Activated CD8-positive, alpha-beta memory T cell treated with anti-CD3 and anti-CD28 coated beads, Interleukin-2, amount 10 ng/mL, durations not matched to agents 7 days and 5 days (primary cell): ENCODE measurements around the gene CNIH3. TPM values are rescaled to one million over a fixed set of nuclear protein-coding genes. Genes with fewer than 3 reads are reported as not detected.
"Not testable (repeated sequence)": the region's sequence is repeated elsewhere in the genome, so short reads cannot be mapped to it uniquely, and the experiment has no call there.

Experiments
- ATAC-seq: fragments of 150-1000 bp; cut with Tn5 transposase; one replicate; pipeline ENCODE4 v1.10.0; 2021; ENCODE audit warnings: moderate library complexity
- CTCF ChIA-PET: fragments of 350-600 bp; sonication (Branson Sonifier 250); formaldehyde crosslinking; loops from one replicate; lab custom pipeline; 2021; ENCODE audit warnings: antibody characterized with exemption; lab: Charles Lee
- DNase-seq: peaks from one replicate; pipeline ENCODE4 v3.0.0-alpha.2; 2020
- H3K27ac Mint-ChIP-seq: one replicate; pipeline ENCODE4 v1.8.0; 2021; ENCODE audit warnings: mild to moderate bottlenecking, mixed read lengths
- H3K27me3 Mint-ChIP-seq: one replicate; pipeline ENCODE4 v1.8.0; 2021; ENCODE audit warnings: mixed read lengths
- H3K36me3 Mint-ChIP-seq: one replicate; pipeline ENCODE4 v1.8.0; 2021; ENCODE audit warnings: mild to moderate bottlenecking, mixed read lengths
- H3K4me1 Mint-ChIP-seq: one replicate; pipeline ENCODE4 v1.8.0; 2021; ENCODE audit warnings: mixed read lengths
- H3K4me3 Mint-ChIP-seq: one replicate; pipeline ENCODE4 v1.8.0; 2021; ENCODE audit warnings: mild to moderate bottlenecking, moderate library complexity, mixed read lengths
- H3K9me3 Mint-ChIP-seq: one replicate; pipeline ENCODE4 v1.8.0; 2022; ENCODE audit warnings: low read depth, mixed read lengths
- total RNA-seq, 2 experiments: library from RNA; stranded (reverse); gene quantifications; one replicate each; pipeline ENCODE4 v1.2.3, GENCODE V29; 2021

The CNIH3 gene
- total RNA-seq, 2 experiments from 2014 or later, result 1.1 to 3.6 TPM

DNA sequence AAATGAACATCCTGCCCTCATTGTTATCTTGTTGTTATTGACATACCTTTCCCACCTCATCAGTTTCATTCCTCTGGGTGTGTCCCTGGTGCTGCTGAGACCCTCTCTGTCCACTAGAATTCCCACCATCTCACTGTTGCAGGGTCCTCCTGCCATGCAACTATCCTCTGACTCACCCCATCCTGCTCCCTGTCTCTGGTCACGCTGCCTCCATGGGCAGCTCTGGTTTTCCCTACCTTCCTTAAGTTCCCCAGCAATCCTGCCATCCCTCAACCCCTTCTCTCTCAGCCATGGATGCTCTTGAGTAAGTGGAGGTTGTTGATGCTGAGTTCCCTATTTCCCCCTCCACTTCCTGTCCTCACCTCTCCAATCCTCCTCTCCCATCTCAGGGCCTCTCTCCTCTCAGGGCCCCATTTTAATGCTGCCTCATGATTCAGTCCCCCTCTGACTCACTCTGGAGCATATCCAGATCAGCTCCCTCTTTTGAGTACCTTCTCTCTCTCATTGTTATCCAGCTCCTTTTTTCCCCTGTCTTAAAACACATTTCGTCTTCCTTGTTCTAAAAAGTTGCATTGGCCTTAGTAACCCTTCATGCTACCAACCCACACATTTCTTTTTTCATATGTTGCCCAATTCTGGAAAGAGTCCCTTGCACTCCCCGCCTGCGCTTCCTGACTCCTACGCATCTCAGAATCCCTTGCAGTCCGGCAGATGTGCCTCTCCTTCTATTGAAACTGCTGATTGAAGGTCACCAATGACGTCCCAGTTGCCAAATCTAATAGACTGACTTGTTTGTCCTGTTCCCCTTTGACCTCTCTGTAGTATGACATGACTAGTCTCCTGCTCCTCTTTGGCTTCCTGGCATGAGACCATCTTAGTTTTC lies 92.0 kb downstream of the CNIH3 start:
- Mint-ChIP-seq H3K27me3 (peaks cover 11% of the 10 kb centered on the region), H3K9me3 (no peaks in the 10 kb centered on the region), H3K4me1 (no peaks in the 10 kb centered on the region), H3K27ac (no peak overlapping the region), H3K4me3 (no peak overlapping the region), H3K36me3 (no peaks in the 10 kb centered on the region)
- CTCF ChIA-PET, result no interaction called here
- ATAC-seq (no peak), DNase-seq (no peak)

DNA sequence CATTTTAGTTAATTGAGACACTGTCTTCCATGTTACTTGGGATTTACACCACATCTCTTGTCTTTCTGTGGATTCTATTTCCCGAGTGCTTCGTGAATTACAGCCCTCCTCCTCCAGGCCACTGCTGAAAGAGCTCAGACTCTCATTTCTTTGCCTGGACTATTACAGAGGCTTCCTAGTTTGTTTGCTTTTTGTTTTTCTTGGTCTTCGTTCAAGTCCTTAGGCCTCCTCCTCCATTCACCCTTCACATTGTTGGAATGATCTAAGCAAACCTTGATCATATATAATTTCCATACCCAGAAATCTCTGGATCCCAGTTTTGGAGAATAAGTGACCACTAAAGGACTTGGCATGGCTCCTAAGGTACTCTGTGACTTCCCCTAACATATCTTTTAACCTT lies 94.1 kb downstream of the CNIH3 start:
- CTCF ChIA-PET, result no interaction called here
- Mint-ChIP-seq H3K4me1 (no peaks in the 10 kb centered on the region), H3K4me3 (no peak overlapping the region), H3K9me3 (no peaks in the 10 kb centered on the region), H3K36me3 (no peaks in the 10 kb centered on the region), H3K27ac (no peak overlapping the region), H3K27me3 (peaks cover 13% of the 10 kb centered on the region)
- no peak for DNase-seq
- no peak for ATAC-seq

GRCh38 chr1:224711231-224711756 lies 95.2 kb downstream of the CNIH3 start:
- H3K36me3 Mint-ChIP-seq, H3K4me1 Mint-ChIP-seq, H3K4me3 Mint-ChIP-seq, H3K9me3 Mint-ChIP-seq, DNase-seq, ATAC-seq, H3K27ac Mint-ChIP-seq: not testable (repeated sequence)
- peaks cover 19% of the 10 kb centered on the region for H3K27me3 Mint-ChIP-seq
- CTCF ChIA-PET, result interaction anchor here (0.7 kb wide), 1 partner anchor 55 kb away, joined by 3 read pairs; no protein-coding TSS in a partner anchor

DNA sequence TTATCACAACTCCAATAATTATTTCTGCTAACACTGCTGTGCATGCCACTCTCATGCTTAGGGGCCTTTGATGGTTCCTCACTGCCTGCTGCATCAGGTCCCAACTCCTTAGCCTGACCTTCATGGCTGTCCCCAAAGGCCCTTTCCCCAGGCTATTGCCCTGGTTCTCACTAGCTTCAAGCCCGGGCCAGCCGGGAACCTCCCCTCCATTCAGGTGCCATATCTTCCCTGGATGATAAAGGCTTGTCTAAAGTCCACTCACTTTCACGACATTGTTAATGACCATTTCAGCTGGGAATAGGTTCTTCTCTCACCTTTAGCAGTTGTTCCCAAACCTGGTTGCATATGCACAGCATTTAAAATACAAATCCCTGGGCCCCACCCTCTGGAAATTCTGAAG lies 95.8 kb downstream of the CNIH3 start:
- no peak for ATAC-seq
- DNase-seq, result no peak
- Mint-ChIP-seq H3K9me3 (no peaks in the 10 kb centered on the region), H3K27ac (no peak overlapping the region), H3K36me3 (no peaks in the 10 kb centered on the region), H3K4me3 (no peak overlapping the region), H3K27me3 (peaks cover 20% of the 10 kb centered on the region), H3K4me1 (no peaks in the 10 kb centered on the region)
- CTCF ChIA-PET, result no interaction called here

- no peak for DNase-seq
- Mint-ChIP-seq H3K36me3 (no peaks in the 10 kb centered on the region), H3K4me1 (peaks cover 1% of the 10 kb centered on the region), H3K9me3 (no peaks in the 10 kb centered on the region), H3K27ac (no peak overlapping the region), H3K27me3 (peaks cover 25% of the 10 kb centered on the region), H3K4me3 (no peak overlapping the region)
- ATAC-seq, result no peak
- CTCF ChIA-PET, result interaction anchor here (0.9 kb wide), 1 partner anchor 12 kb away, joined by 4 read pairs; no protein-coding TSS in a partner anchor
Measured at GRCh38 chr1:224713228-224713627, 97.1 kb downstream of the CNIH3 start.

DNA sequence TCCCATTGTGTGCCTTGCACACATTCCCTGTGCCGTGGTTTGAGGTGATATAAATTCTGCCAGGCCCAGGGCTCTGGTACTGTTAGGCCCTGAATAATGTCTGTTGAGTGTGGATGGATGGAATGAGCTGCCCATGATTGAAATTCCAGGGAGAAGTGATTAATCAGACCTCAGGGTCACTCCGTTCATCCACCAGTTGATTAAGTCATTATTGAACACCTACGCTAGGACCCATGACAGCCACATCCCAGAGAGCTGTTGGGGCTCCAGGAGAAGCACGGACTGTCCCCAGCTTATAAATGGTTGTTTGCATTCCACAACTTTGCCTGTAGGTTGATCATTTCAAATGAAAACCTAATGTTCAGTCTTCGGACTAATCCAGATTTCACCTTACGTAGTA lies 98.4 kb downstream of the CNIH3 start:
- Mint-ChIP-seq H3K36me3 (no peaks in the 10 kb centered on the region), H3K27me3 (peaks cover 35% of the 10 kb centered on the region), H3K4me3 (no peak overlapping the region), H3K9me3 (no peaks in the 10 kb centered on the region), H3K4me1 (peaks cover 9% of the 10 kb centered on the region), H3K27ac (no peak overlapping the region)
- no peak for ATAC-seq
- CTCF ChIA-PET, result no interaction called here
- no peak for DNase-seq

DNA sequence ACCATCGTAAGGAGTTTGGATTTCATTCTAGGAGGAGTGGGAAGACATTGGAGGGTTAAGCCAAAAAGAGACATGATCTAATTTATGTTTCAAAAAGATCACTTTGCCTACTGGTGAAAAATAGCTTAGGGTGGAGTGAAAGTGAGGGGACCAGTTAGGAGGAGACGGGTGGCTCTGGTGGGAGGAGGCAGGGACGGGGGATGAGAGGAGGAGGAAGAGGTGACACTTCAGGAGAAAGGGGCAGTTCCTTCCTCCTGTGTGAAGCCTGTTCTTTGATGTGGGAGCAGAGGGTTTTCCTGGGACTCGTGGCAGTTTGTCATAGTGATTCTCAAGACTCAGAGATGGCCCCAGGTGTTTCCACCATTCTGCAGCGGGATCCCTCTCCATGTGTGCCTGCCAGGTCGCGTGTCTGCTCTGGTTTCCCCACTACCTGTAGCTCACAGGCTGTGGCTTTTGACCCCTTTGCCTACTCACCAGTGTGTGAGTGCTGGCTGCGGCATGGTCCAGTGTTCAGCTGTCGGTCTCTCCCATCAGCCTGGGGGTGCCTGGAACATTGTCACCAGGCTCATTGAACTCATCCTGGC lies 102.4 kb downstream of the CNIH3 start:
- DNase-seq (no peak), ATAC-seq (no peak)
- H3K4me1 Mint-ChIP-seq, result peaks cover 9% of the 10 kb centered on the region
- CTCF ChIA-PET, result no interaction called here
- H3K27me3 Mint-ChIP-seq, result peaks cover 29% of the 10 kb centered on the region
- H3K27ac Mint-ChIP-seq, result no peak overlapping the region
- H3K9me3 Mint-ChIP-seq, result no peaks in the 10 kb centered on the region
- no peak overlapping the region for H3K4me3 Mint-ChIP-seq
- H3K36me3 Mint-ChIP-seq, result no peaks in the 10 kb centered on the region

- H3K27ac Mint-ChIP-seq, result no peak overlapping the region
- H3K27me3 Mint-ChIP-seq, result peaks cover 29% of the 10 kb centered on the region
- no peaks in the 10 kb centered on the region for H3K9me3 Mint-ChIP-seq
- no peaks in the 10 kb centered on the region for H3K36me3 Mint-ChIP-seq
- CTCF ChIA-PET, result no interaction called here
- peaks cover 9% of the 10 kb centered on the region for H3K4me1 Mint-ChIP-seq
- ATAC-seq, result no peak
- H3K4me3 Mint-ChIP-seq, result no peak overlapping the region
- DNase-seq, result no peak
Measured at GRCh38 chr1:224719716-224720115, 103.6 kb downstream of the CNIH3 start.

GRCh38 chr1:224720216-224720615 lies 104.1 kb downstream of the CNIH3 start:
- no peaks in the 10 kb centered on the region for H3K9me3 Mint-ChIP-seq
- no peak for ATAC-seq
- no peak overlapping the region for H3K4me3 Mint-ChIP-seq
- peaks cover 29% of the 10 kb centered on the region for H3K27me3 Mint-ChIP-seq
- no peaks in the 10 kb centered on the region for H3K36me3 Mint-ChIP-seq
- no peak for DNase-seq
- CTCF ChIA-PET, result no interaction called here
- H3K4me1 Mint-ChIP-seq, result peaks cover 9% of the 10 kb centered on the region
- H3K27ac Mint-ChIP-seq, result no peak overlapping the region

DNA sequence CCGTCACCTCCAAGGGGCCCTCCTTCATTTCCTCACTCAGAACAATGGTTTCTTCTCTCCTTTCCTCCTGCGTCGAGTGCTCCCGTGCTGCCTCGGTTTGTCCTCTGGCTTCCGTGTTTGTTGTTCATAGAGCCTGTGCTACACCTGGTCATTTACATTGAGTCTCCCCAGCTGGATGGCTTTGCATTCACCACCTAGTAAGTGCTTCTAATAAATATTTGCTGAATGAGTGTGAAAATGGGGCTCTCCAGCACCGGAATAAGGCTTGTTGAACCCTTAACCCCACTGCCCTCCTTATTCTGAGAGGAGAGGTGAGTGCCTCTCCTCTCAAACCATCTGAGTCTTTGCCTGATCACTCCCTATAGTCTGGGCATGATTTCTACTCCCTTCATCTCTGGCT lies 104.9 kb downstream of the CNIH3 start:
- CTCF ChIA-PET, result no interaction called here
- Mint-ChIP-seq H3K4me3 (no peak overlapping the region), H3K27ac (no peak overlapping the region), H3K9me3 (no peaks in the 10 kb centered on the region), H3K4me1 (peaks cover 9% of the 10 kb centered on the region), H3K36me3 (no peaks in the 10 kb centered on the region), H3K27me3 (peaks cover 26% of the 10 kb centered on the region)
- ATAC-seq (no peak), DNase-seq (no peak)

DNA sequence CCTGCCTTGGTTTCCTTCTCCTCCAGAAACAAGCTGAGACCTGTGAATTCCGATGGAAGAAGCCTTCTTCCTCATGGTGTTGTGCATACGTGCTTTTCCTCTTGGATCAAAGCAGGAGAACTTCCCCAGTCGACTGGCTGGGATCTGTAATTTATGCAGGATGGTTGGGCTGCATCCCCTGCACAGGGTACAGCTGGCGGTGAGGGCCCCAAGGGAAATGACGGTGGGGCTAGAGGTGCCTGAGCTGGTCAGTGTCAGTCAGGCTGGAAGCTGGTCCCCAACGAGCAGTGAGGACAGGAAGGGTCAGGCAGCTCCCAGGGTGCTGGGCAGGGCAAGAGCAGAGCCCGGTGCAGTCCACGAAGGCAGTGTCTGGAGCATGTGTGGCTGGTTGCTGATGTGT lies 106.7 kb downstream of the CNIH3 start:
- H3K36me3 Mint-ChIP-seq, result no peaks in the 10 kb centered on the region
- H3K27me3 Mint-ChIP-seq, result peaks cover 21% of the 10 kb centered on the region
- no peaks in the 10 kb centered on the region for H3K9me3 Mint-ChIP-seq
- DNase-seq, result no peak
- no peak for ATAC-seq
- no peak overlapping the region for H3K4me3 Mint-ChIP-seq
- H3K4me1 Mint-ChIP-seq, result peaks cover 9% of the 10 kb centered on the region
- H3K27ac Mint-ChIP-seq, result no peak overlapping the region
- CTCF ChIA-PET, result no interaction called here

DNA sequence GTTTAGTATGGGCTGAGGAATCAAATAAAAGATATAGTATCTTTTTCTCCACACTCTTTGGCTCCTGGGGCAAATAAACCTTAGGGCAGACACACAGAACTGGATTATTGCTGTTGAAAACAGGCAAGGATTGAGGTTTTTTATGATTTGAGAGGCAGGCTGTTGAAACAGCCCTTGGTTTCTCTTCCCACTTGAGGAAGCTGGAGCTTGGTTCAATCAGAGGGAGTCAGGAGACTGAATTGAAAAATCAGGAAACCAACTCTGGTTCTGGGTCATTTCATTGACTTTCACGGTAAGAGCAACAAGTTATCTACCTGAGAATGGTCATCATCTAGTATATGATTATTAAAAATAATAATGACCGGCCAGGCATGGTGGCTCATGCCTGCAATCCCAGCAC lies 108.4 kb downstream of the CNIH3 start:
- Mint-ChIP-seq H3K27me3 (peaks cover 12% of the 10 kb centered on the region), H3K4me3 (no peak overlapping the region), H3K9me3 (no peaks in the 10 kb centered on the region), H3K4me1 (no peaks in the 10 kb centered on the region), H3K27ac (no peak overlapping the region), H3K36me3 (no peaks in the 10 kb centered on the region)
- DNase-seq (no peak), ATAC-seq (no peak)
- CTCF ChIA-PET, result interaction anchor here (0.6 kb wide), 1 partner anchor 1446 kb away, joined by 3 read pairs; no protein-coding TSS in a partner anchor

DNA sequence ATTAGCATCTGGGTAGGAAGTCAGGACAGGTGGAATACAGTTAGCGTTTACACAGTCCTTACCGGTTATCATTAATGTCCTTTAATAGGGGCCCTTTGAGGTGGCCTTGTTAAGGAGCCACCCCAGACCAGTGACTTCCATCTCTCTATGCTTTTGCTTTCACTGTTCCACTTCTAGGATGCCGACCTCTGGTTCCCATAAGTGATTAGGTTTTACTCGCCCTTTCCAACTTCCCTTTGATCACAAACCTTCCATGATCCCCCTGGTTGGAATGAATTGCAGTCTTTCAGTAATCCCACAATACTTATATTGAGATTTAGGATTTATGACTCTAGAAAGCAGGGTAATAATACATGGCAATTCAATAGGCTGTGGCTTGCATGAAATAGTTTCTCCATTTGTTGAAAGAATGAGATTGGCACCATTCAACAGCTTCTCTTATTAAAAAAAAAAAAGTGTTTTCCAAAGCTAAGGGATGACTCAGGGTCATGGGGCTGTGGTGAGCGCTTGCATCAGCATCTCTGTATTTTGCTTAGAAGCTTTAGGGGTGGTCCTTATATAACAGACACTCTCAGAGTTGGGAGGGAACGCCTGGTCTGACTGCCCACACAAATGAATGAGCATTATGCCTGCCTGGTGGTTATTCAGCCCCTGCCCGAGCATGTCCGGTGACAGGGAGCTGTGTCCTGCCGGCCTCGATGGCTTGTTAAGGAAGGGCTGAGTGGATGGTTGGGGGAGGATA lies 110.5 kb downstream of the CNIH3 start:
- CTCF ChIA-PET, result no interaction called here
- no peak for DNase-seq
- peaks cover 5% of the 10 kb centered on the region for H3K27me3 Mint-ChIP-seq
- no peaks in the 10 kb centered on the region for H3K36me3 Mint-ChIP-seq
- no peaks in the 10 kb centered on the region for H3K4me1 Mint-ChIP-seq
- no peak overlapping the region for H3K27ac Mint-ChIP-seq
- no peak for ATAC-seq
- H3K9me3 Mint-ChIP-seq, result no peaks in the 10 kb centered on the region
- no peak overlapping the region for H3K4me3 Mint-ChIP-seq
